Activated naive CD4-positive, alpha-beta T cell treated with anti-CD3 and anti-CD28 coated beads, Interleukin-2, amount 10 ng/mL, durations not matched to agents 7 days and 5 days (primary cell): ENCODE results near the gene MAN1B1.

ENCODE experiments used
- CTCF ChIA-PET: fragments of 350-600 bp; sonication (Branson Sonifier 250); formaldehyde crosslinking; loops from one replicate; lab custom pipeline; 2021; ENCODE audit warnings: antibody characterized with exemption; lab: Charles Lee
- DNase-seq: peaks from one replicate; pipeline ENCODE4 v3.0.0-alpha.2; 2020
- H3K27ac Mint-ChIP-seq: one replicate; pipeline ENCODE4 v1.8.0; 2021; ENCODE audit warnings: mild to moderate bottlenecking, moderate library complexity, mixed read lengths
- H3K27me3 Mint-ChIP-seq: one replicate; pipeline ENCODE4 v1.8.0; 2021; ENCODE audit warnings: mild to moderate bottlenecking, mixed read lengths
- H3K36me3 Mint-ChIP-seq: one replicate; pipeline ENCODE4 v1.8.0; 2021; ENCODE audit warnings: mixed read lengths
- H3K4me1 Mint-ChIP-seq: one replicate; pipeline ENCODE4 v1.8.0; 2021; ENCODE audit warnings: mixed read lengths
- H3K4me3 Mint-ChIP-seq: one replicate; pipeline ENCODE4 v1.8.0; 2021; ENCODE audit warnings: mild to moderate bottlenecking, moderate library complexity, mixed read lengths
- H3K9me3 Mint-ChIP-seq: one replicate; pipeline ENCODE4 v1.8.0; 2021; ENCODE audit warnings: mixed read lengths

MAN1B1 gene

GRCh38 chr9:137095664-137096517, 9.1 kb downstream of the MAN1B1 start:
- CTCF ChIA-PET, result interaction anchor here (0.6 to 3.5 kb wide), 16 partner anchors 9 to 330 kb away, joined by 3 to 27 read pairs (median 4); partner anchors contain the start of genes CYSRT1, DPP7, MAN1B1 and RNF208
- Mint-ChIP-seq H3K36me3 (peaks cover 39% of the 10 kb centered on the region), H3K27me3 (no peaks in the 10 kb centered on the region), H3K4me3 (peak overlapping the region; percentile 72), H3K4me1 (peaks cover 23% of the 10 kb centered on the region), H3K27ac (peak overlapping the region; percentile 98), H3K9me3 (no peaks in the 10 kb centered on the region)
- DNase-seq, result peak; percentile 93

GRCh38 chr9:137096785-137097546, 10.2 kb downstream of the MAN1B1 start:
- no peaks in the 10 kb centered on the region for H3K9me3 Mint-ChIP-seq
- peaks cover 35% of the 10 kb centered on the region for H3K36me3 Mint-ChIP-seq
- peak overlapping the region; percentile 98 for H3K27ac Mint-ChIP-seq
- H3K27me3 Mint-ChIP-seq, result no peaks in the 10 kb centered on the region
- CTCF ChIA-PET, result interaction anchor here (0.9 to 3.5 kb wide), 4 partner anchors 8 to 50 kb away, joined by 3 to 27 read pairs (median 5); partner anchors contain the start of gene SAPCD2
- H3K4me1 Mint-ChIP-seq, result peaks cover 20% of the 10 kb centered on the region
- DNase-seq, result no peak
- peak overlapping the region; percentile 72 for H3K4me3 Mint-ChIP-seq

DNA sequence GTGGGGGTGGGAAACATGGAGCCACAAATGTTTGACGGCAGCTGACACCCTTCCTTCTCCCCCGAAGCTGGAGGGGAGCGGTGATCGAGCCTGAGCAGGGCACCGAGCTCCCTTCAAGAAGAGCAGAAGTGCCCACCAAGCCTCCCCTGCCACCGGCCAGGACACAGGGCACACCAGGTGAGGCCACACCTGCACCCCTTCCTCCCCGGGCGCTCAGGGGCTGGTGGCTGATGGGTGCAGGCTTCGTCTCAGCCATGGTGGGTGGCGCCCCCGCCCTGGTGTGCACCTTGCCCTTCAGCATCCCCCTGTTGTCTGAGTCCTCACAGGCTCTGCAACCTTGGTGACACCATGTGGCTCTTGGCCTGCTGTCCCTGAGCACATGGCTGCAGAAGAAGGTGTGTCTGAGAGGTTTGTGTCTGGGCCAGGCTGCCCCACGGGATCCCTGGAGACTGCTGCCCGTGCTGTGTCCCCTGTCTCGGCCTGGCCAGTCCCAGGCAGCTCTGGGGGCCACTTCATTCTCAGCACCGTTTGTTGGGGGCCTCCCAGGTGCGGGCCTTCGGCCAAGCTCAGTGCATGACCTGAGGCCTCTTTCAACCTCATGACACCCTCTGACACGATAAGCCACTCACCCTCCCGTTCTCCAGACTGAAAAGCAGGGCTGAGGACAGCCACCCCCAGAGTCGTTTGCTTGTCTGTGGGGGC, 11.1 kb downstream of the MAN1B1 start:
- DNase-seq, result no peak
- Mint-ChIP-seq H3K27ac (no peak overlapping the region), H3K9me3 (no peaks in the 10 kb centered on the region), H3K4me3 (no peak overlapping the region), H3K27me3 (no peaks in the 10 kb centered on the region), H3K36me3 (peaks cover 28% of the 10 kb centered on the region), H3K4me1 (peaks cover 20% of the 10 kb centered on the region)
- CTCF ChIA-PET, result interaction anchor here (0.6 to 3.5 kb wide), 3 partner anchors 27 to 329 kb away, joined by 3 to 27 read pairs (median 3); partner anchors contain the start of gene SAPCD2

GRCh38 chr9:137099231-137099630, 12.4 kb downstream of the MAN1B1 start:
- H3K9me3 Mint-ChIP-seq, result no peaks in the 10 kb centered on the region
- H3K27me3 Mint-ChIP-seq, result no peaks in the 10 kb centered on the region
- peaks cover 19% of the 10 kb centered on the region for H3K4me1 Mint-ChIP-seq
- H3K36me3 Mint-ChIP-seq, result peaks cover 25% of the 10 kb centered on the region
- no peak overlapping the region for H3K4me3 Mint-ChIP-seq
- DNase-seq, result no peak
- CTCF ChIA-PET, result interaction anchor here (0.7 kb wide), 1 partner anchor 31 kb away, joined by 3 read pairs; no protein-coding TSS in a partner anchor
- no peak overlapping the region for H3K27ac Mint-ChIP-seq

- CTCF ChIA-PET, result no interaction called here
- Mint-ChIP-seq H3K4me1 (no peaks in the 10 kb centered on the region), H3K9me3 (no peaks in the 10 kb centered on the region), H3K36me3 (peaks cover 17% of the 10 kb centered on the region), H3K27ac (no peak overlapping the region), H3K27me3 (no peaks in the 10 kb centered on the region), H3K4me3 (no peak overlapping the region)
- DNase-seq, result no peak
Measured at GRCh38 chr9:137103206-137103999, 16.6 kb downstream of the MAN1B1 start.

GRCh38 chr9:137105814-137106661, 19.3 kb downstream of the MAN1B1 start:
- CTCF ChIA-PET, result interaction anchor here (1.2 kb wide), 1 partner anchor 135 kb away, joined by 3 read pairs; the partner anchor contains the start of gene TUBB4B
- Mint-ChIP-seq H3K4me1 (no peaks in the 10 kb centered on the region), H3K9me3 (no peaks in the 10 kb centered on the region), H3K36me3 (peaks cover 8% of the 10 kb centered on the region), H3K27ac (no peak overlapping the region), H3K4me3 (no peak overlapping the region), H3K27me3 (no peaks in the 10 kb centered on the region)
- DNase-seq, result no peak

GRCh38 chr9:137106662-137107250, 20.0 kb downstream of the MAN1B1 start:
- Mint-ChIP-seq H3K9me3 (no peaks in the 10 kb centered on the region), H3K27ac (no peak overlapping the region), H3K4me3 (no peak overlapping the region), H3K27me3 (no peaks in the 10 kb centered on the region), H3K36me3 (peaks cover 8% of the 10 kb centered on the region), H3K4me1 (no peaks in the 10 kb centered on the region)
- CTCF ChIA-PET, result no interaction called here
- no peak for DNase-seq

DNA sequence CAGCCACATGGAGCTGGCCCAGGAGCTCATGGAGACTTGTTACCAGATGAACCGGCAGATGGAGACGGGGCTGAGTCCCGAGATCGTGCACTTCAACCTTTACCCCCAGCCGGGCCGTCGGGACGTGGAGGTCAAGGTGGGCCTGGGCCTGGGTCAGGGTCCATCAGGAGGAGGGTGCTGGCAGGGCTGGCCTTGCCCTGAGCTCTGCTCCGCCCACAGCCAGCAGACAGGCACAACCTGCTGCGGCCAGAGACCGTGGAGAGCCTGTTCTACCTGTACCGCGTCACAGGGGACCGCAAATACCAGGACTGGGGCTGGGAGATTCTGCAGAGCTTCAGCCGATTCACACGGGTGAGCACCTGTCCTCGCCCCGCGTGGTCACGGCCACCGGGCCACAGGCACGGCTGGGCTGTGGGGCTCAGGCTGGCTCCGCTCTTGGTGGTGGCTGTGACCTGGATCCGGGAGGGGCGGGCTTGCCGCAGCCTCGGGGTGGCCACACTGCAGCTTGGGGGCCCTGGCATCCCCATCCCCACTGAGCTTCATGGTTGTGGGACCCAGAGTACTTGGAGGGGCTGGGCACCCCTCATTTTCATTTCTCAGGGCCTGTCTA, 20.6 kb downstream of the MAN1B1 start:
- CTCF ChIA-PET, result interaction anchor here (0.6 kb wide), 1 partner anchor 42 kb away, joined by 3 read pairs; no protein-coding TSS in a partner anchor
- Mint-ChIP-seq H3K4me3 (no peak overlapping the region), H3K36me3 (peaks cover 8% of the 10 kb centered on the region), H3K9me3 (no peaks in the 10 kb centered on the region), H3K27ac (no peak overlapping the region), H3K4me1 (no peaks in the 10 kb centered on the region), H3K27me3 (no peaks in the 10 kb centered on the region)
- DNase-seq, result no peak

- H3K27ac Mint-ChIP-seq, result no peak overlapping the region
- CTCF ChIA-PET, result interaction anchor here (0.6 kb wide), 1 partner anchor 41 kb away, joined by 3 read pairs; no protein-coding TSS in a partner anchor
Measured at GRCh38 chr9:137107982-137108381, 21.2 kb downstream of the MAN1B1 start.

GRCh38 chr9:137108608-137109249, 21.9 kb downstream of the MAN1B1 start:
- CTCF ChIA-PET, result no interaction called here
- Mint-ChIP-seq H3K27ac (no peak overlapping the region), H3K4me1 (peaks cover 8% of the 10 kb centered on the region), H3K9me3 (no peaks in the 10 kb centered on the region), H3K4me3 (no peak overlapping the region), H3K36me3 (peaks cover 12% of the 10 kb centered on the region), H3K27me3 (no peaks in the 10 kb centered on the region)
- no peak for DNase-seq

More at GRCh38 chr9:137107982-137108381, 21.2 kb downstream of the MAN1B1 start:
- H3K4me3 Mint-ChIP-seq, result no peak overlapping the region
- no peaks in the 10 kb centered on the region for H3K9me3 Mint-ChIP-seq
- H3K27me3 Mint-ChIP-seq, result no peaks in the 10 kb centered on the region
- H3K4me1 Mint-ChIP-seq, result peaks cover 2% of the 10 kb centered on the region
- DNase-seq, result no peak
- peaks cover 10% of the 10 kb centered on the region for H3K36me3 Mint-ChIP-seq

DNA sequence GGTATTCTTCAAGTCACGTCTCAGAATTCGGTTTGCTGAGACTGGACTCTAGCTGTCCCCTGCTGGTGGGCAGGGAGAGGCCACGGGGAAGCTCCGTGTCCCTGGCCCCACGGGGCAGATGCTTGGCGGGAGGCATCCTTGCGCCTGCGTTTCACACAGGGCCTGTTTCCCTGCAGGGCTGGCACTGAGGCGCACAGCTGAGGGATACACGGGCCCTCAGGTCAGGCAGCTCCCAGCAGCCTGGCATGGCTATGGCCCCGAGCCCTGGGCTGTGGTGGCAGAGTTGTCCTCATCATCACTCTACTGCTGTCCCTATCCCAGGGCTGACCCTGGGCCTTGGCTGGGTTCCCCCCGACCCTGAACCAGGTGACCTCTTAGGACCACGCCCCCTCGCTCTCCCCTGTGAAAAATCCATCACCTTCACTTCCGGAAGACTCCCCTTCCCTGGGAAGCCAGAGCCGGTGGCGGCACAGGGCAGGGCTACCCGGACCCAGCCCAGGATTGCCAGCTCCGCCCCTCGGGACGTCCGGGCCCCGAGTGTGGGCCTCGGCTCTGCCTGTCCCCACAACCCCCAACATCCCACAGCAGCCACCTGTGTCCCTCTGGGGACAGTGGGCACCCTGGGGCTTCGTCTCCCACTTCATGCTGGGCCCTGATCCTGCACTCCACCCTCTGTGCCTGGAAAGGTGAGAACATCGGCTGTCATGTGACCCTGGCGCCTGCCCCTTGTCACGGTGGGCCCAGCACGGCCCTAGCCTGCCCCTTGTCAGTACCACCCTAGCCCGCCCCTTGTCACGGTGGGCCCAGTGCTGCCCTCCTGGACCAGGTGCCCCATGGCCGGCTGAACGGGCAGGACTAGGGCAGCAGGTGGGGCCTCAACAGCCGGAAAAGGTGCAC, 22.7 kb downstream of the MAN1B1 start:
- Mint-ChIP-seq H3K27me3 (no peaks in the 10 kb centered on the region), H3K4me1 (peaks cover 8% of the 10 kb centered on the region), H3K9me3 (no peaks in the 10 kb centered on the region), H3K36me3 (peaks cover 12% of the 10 kb centered on the region), H3K27ac (no peak overlapping the region), H3K4me3 (no peak overlapping the region)
- no peak for DNase-seq
- CTCF ChIA-PET, result no interaction called here
